Left lobe of liver (tissue), 2 donors: ENCODE results near the gene PRR5L. TPM values are rescaled to one million over a fixed set of nuclear protein-coding genes. Genes with fewer than 3 reads are reported as not detected.
"Not testable (repeated sequence)": the region's sequence is repeated elsewhere in the genome, so short reads cannot be mapped to it uniquely, and the experiment has no call there.

Experiments
- ATAC-seq: fragments of 200-7000 bp; cut with Tn5 transposase; one replicate; pipeline ENCODE4 v1.9.1; 2020; ENCODE audit warnings: mild to moderate bottlenecking, moderate library complexity
- DNase-seq: peaks from one replicate; pipeline ENCODE4 v3.0.0-alpha.2; 2020; ENCODE audit warnings: low spot score
- total RNA-seq: library from RNA; stranded (reverse); gene quantifications from one replicate; pipeline ENCODE4 v1.2.1, GENCODE V29; 2021
- donor health status: DM: no; HTN: no; CAD: no; lungs with moderate emphysema.
- donor health status: DM: no; HTN: yes; CAD: no.

The PRR5L gene
- total RNA-seq, 1 donor from 2014 or later: 2.1 TPM

DNA sequence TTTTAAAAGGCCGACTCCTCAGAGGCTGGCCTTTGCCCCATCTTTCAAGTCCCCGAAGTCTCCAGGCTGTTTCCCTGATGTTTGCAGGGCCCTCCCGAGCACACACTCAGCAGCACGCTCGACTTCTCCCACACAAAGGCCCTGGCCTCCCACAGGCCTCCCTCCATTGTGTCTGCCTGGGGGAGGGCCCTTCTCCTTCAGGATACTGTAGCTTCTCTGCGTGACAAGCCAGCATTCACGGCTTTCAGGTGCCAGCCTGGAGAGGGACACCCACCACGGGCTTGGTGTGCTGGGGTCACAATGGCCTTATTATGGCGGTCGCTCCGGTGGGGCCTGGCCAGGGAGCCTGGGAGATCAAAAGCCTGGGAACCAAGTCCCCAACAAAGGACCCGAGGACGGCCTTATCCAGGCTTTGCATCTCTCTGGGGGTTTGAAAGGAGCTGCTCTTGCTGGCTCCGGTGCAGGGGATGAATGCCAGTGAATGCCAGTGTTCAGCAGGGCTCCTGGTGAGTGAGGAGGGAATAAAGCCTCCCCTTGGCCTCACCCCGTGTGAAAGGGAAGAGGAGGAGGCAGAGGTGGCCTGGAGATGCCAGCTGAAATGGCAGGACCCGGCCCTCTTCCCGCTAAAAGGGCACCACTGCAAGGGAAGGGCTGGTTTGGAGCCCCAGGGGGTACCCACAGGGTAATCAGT is 159.0 kb downstream of the PRR5L start:
- no peak for DNase-seq
- no peak for ATAC-seq

DNA sequence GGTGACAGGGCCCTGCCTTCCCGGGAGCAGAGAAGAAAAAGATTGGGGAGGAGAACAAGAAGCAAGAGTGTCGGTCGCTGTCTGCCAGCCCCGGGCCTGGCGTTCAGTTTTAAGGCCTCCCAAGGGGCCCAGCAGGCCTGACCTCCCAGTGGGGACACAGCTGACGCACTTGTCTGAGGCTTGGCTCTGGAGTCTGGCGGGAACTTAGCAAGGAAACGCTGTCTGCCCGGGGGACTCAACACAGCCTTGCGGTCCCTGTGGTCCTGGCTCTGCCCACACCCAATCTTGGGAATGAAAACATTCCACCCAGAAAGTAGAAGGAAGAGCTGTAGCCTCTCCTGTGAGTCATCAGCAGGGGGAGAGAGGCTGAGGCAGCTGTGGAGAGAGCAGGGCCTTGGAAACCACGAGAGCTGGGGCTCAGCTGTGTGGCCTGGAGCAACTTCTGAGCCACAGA is 159.6 kb downstream of the PRR5L start:
- peak; percentile 31 for ATAC-seq
- DNase-seq: no peak

DNA sequence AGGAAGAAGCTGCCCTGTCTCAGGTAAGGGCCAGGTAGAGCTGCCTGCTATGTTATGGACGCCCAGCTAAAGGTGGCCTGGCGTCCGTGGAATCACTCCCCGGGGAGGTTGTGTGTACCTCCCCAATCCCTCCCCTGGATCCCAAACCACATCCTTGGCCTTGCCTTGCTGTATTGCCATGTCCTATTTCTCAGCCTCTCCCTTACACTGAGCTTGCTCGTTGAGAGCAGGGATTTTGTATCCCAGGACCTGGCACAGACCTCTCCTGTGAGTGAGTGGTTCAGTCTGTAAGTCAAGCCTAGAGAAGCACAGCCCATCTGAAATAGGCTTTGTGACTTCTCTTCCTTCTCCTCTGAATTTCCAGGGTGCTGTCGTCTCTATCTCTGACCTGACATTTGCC is 160.1 kb downstream of the PRR5L start:
- no peak for ATAC-seq
- no peak for DNase-seq

DNA sequence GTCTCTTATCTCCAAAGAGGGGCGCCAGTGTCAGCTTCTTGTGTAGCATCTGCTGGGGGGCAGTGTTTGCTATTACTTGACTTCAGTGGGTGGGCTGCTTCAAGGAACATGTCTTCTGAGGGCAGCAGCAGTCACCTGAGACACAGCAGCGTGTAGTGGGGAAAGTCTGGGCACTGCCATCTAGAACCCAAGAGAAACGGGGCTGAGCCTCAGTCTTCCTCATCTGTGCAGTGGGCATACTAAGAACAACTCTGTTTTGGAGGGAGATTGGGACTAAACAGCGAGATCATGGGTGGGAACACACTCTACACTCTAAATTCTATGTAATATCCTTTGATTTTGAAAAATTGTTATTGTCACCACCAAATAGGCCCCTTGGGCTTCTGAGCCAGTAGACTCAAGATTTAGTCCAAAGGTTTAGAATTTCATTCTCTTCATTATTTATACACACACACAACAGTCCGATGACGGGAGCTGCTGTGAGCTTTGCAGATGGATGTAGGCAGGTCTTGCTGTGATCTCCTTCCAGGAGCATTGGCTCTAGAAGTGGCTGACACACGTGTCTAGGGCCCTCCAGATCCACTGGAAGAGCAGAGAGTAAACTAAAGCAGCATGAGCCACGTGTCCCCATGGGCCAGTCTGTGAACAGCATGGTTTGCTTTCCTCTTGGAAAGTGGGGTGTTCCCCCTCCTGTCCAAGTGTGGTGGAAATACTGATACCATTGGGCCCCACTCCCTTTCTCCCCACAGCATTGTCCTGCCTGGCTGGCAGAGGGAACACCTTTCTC is 162.2 kb downstream of the PRR5L start:
- ATAC-seq: no peak

DNA sequence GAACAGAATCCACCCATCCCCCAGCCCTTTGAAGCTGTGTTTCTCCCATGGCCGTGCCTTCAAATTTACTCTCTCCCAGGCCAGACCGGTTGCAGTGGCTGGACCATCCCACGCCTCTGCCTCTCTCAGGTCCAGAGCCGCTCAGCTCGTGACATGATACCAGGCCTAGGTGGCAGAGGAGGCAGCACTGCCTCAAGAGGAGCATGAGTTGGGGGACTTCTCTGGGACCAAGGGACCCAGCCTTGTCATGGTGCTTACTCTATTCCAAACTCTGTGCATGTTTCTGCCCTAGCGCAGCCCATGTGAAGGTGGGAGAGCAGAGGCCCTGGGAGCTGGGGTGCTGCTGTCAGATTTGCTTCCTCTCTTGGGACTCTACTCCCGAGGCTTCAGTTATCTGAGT is 163.0 kb downstream of the PRR5L start:
- ATAC-seq: no peak
- DNase-seq: no peak

More for the DNA sequence above, 162.2 kb downstream of the PRR5L start:
- DNase-seq: no peak

DNA sequence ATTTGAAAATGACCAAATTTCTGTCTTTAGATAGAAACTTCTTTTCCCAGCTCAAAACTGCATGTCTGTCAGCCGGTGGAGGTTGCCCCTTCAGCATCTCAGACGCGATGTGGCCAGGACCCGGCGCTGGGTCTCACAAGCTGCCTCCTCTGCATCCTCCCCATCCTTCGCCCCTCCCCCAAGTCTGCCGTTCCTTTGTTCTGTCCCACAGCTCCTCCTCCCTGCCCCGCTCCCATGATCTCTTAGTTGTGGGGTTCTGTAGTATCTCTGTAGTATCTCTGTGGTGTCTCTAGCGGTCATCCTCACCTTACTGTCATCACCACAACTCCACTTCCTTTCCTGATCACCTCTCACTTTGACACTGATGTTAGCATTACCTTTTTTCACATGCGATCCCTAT is 164.1 kb downstream of the PRR5L start:
- DNase-seq (no peak), ATAC-seq (no peak)

DNA sequence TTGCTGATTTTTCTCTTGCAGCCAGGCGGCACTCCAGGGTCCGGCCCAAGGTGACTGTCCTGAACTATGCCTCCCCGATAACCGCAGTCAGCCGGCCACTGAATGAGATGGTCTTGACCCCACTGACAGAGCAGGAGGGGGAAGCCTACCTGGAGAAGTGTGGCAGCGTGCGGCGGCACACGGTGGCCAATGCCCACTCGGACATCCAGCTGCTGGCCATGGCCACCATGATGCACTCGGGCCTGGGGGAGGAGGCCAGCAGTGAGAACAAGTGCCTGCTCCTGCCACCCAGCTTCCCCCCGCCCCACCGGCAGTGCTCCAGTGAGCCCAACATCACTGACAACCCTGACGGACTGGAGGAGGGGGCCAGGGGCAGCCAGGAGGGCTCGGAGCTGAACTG is 166.2 kb downstream of the PRR5L start:
- no peak for ATAC-seq
- DNase-seq: no peak

DNA sequence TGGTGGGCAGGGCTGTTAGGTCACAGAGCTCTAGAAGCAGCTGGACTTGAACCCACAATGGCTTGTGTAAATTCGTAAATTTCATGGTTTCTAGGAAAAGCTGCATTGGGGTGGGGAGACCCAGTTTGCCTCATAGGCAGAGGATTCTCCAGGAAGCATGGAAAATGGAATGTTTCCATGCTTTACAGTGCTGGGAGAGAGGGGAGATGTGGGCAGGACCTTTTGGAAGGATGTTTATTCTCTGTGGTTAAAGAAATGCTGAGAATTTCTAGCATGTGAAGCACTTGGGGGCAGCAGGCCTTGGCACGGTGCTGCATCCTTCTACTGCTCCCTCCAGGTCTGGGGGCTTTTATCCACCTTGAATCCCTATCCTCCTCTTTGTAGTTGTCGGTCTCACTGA is 167.7 kb downstream of the PRR5L start:
- ATAC-seq (no peak), DNase-seq (no peak)

DNA sequence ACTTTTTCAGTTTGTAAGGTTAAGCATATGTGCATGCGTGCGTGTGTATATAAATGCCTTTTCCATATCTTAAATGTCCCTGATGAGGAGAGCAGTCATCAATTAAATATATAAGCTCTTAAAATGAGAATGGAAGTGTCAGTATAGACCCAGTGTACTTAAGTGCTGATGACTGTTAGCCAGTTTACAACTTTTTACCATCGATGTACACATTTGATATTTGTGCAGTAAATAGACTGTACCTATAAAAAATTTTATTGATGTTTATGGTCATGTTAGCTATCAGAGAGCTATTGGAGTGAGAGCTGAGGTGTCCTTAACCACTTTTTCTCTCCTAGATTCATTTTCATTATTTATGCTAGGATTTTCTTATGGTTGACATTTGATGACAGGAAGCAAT is 168.6 kb downstream of the PRR5L start:
- DNase-seq (no peak), ATAC-seq (no peak)

DNA sequence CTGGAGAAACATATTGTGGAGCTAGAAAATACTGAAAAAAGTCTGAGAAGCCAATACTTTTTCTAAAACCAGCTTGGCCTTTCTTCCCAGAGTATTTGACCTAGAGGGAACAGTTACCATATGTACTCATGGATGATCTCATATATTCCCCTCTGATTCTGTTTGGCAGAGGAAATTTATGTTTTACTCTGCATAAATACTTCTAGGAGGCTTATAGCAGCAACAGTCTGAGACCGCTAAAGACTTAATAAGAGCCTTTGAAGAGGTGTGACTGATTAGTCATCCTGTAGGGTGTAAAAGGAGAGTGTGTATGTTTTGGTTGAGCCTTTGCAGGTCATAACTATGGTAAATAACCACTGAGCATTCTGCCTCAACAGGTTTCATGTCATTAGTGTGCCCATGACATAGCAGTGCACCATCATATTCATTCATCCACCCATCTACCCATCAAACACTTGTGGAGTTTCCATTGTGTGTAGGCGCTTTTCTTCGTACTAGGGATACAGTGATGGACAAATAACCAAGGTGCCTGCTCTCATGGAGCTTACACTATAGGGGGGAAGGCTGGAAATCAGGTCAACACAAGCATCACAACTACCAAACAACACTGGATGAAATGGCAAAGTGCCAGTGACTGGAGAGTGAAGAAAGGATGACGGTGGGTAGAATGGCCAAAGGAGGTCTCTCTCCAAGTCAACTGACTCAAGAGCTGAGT is 169.5 kb downstream of the PRR5L start:
- DNase-seq (no peak), ATAC-seq (no peak)

DNA sequence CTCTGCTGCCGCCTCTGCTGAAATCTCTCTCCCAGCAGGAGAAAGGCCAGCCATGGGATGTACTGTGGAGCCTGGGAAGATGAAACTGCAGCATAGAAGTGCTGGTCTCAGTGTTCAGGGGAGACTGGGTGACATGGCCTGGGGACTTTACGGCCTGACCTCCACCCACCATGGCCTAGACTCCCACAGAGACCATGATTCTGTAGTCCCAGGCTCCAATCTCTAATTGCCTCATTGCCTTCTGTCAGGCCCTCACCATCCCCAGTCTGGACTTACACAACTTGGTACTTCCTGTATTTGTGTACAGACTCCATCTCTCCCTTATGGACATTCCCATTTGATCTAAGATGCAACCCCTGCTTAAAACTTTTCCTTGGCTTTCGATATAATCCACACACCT is 170.9 kb downstream of the PRR5L start:
- ATAC-seq: no peak

DNA sequence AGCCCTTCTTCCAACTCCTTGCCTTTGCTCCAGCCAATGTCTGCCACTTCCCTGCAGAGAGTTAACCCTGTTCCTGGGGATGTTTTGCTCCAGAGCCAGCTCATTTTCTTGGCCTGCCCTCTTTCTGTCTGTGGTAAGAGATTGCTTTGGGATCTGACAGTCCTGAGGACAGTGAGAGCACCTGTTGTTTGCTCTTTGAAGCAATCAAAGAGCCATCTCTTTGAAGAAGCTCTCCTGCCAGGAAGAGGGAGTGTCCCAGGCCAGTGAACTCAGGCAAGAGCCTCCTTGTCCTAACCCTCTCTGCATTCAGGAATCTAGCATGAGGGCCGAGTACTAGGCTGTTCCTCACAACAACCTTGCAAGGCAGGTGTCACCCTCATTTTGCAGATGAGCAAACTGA is 171.8 kb downstream of the PRR5L start:
- DNase-seq: no peak
- no peak for ATAC-seq

More for the DNA sequence above, 170.9 kb downstream of the PRR5L start:
- DNase-seq: no peak

DNA sequence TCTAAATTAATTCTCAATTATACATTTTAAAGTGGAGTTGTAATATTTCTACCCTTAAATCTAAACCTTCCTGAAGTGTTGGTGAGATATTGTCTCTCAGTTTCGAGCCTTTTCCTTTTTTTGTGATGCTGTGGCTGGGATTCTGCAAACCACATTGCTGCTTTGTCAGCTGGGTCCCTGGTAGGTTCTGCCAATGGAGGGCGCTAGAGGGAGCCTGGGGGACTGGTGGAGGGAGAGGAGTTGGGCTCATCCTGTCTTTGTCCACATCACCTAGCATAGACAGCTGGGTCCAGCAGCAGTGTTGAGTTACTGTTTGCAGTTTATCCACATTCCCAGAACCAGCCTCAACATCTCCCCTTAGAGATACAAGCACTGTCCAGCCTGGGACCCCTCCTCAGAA is 173.0 kb downstream of the PRR5L start:
- no peak for ATAC-seq
- no peak for DNase-seq

DNA sequence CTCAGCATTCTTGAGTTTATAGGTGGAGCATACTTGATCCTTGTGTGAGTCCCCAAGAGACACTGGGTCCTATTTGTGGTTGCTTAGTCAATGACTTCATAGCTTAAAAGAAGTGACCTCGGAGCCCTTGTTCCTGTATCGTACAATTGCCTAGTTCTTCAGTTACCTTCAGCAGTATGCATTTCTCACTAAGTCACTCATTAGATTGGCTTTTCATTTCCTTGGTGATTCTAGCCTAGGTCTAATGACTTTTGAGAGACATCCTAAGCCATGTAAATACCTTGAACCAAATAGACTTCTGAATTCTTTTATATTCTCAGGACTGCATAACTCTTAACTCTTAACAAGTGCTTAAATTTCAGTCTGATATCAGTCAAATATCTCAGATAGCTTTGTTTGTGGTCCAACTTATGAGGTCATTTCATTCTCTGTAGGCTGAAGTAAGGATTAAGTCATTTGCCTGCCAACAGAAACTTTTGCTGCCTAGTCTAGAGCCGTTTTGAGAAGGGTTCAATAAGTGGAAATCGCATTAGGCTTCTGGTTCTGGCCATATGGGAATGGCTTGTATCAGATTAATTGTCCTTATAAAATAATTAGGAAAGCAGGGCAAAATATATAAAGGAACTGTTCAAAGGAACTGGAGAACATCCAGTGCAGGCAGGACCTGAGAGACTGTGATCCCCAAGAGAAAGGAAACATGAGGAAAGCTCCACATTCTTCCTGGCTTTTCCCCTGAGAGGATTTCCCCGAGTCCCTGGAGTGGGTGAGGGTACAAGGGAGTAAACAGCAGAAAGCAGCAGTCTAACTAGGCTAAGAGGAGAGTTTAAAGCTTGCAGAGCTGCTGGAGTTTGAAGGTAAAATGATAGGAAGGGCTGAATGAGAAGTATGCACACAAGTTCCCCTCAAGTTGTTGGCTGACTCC is 174.1 kb downstream of the PRR5L start:
- DNase-seq (no peak), ATAC-seq (no peak)

DNA sequence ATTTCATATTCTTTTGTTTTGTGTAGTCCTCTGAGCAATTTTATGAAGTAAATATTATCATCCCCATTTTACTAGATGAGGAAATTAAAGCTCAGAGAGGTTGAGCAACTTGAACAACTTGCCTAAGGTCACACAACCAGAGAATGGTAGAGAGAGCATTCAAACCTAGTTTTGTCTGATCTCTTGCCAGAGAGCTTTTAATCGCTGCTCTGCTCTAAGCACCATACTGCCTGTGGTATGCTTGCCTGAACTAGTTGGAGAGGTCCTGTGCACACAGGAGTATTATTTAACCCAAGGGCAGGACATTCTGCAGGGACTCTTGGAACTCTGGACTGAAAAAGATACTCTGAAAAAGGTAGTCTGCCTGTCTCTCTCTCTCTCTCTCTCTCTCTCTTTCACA is 175.5 kb downstream of the PRR5L start:
- no peak for ATAC-seq
- no peak for DNase-seq

DNA sequence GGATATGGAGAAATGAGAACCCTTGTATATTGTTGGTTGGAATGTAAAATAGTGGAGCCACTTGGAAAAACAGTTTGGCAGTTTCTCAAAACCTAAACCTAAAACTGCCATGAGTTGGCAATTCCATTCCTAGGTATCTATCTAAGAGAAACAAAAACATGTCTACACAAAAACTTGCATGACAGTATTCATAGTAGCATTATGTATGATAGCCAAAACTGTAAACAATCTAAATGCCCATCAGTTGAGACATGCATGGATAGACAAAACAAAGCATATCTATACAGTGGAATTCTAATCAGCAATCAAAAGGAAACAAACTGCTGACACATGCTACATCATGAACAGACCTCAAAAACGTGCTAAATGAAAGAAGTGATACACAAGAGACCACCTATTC is 179.1 kb downstream of the PRR5L start:
- ATAC-seq (no peak), DNase-seq (no peak)

DNA sequence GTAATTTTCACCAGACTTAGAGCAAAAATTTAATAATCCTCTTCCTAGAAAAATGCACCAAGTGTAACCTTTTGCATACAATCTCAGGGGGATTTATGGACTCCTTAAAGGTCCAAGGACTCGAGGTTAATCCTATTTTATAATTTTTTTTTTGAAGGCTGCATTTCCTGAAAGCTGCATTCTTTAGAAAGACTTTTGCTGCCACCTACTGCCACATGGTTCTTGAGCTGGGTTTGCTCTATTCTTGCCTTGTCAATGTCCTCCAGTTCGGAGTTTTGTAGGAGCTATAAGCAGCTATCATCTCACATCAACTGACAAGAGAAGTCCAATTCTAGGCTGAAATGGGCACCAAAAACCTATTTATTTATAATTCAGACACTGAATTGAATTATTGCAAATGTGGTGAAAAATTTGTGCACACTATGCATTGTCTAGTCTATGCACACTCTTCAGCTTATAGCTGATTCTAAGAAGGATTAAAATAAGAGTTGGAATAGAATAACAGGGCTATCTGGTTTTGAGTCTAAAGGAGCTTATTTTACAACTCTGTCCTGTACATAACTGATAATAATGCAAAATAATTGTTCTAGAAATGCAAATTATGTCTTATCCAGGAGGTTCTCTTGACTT is 182.7 kb downstream of the PRR5L start:
- ATAC-seq (peak; percentile 57), DNase-seq (no peak)

DNA sequence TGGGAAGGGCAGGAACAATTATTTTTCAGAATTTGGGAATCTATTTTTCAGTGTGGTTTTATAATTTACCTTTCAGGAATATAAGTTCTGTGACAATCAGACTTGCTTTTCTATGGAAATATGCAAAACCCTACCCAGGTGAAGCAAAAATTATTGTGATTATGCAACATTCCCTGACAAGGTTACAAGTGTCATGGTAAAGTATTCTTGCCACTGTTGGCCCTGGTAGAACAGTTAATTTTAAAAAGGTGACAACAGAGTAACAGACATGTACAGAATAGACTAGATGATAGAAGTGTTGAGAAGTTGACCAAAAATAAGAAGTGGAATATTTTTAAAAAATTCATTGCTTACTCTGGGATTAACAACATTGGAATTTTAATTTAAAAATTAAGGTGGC is 184.7 kb downstream of the PRR5L start:
- DNase-seq (no peak), ATAC-seq (no peak)

DNA sequence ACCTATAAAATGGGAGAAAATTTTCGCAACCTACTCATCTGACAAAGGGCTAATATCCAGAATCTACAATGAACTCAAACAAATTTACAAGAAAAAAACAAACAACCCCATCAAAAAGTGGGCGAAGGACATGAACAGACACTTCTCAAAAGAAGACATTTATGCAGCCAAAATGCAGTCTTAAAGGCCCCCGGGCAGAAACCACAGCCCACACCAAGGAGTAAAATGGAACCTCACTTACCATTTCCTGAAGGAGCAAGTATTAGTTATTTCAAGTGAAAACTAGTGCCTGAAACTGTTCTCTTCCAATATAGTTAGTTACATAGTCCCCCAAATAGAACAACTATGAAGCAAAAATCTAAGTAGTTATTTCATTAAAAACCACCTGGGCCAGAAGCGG is 187.0 kb downstream of the PRR5L start:
- DNase-seq, ATAC-seq: not testable (repeated sequence)

DNA sequence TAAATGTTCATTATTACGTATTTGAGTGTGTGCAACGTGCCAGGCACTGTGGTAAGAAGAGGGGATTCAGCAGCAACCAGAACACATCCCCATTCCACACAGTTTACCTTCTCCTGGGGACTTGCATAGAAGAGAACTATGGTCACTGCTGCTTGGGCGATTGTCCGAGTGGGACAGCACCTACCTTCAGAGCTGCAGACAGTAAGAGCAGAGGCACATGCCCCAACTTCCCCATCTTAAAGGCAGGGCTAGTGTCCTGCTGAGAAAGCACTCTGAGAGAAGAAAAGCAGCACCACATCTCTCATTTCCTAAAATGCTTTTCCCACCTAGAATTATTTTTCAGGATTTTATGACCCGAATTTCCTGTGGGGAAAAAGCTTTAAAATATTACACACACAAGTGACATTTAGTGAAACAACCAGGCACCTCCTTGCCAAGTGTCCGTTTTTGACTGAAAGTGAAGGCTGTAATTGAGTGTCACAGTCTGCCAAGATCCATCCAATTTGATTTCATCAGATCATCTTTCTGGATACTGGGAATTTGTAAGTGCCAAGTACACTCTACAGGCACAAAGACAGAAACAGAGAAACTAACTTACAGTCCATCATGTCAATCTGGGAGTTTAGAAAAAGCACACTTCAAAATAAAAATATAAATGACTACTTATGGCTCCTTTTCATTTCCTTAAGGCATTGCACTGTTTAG is 189.4 kb downstream of the PRR5L start:
- ATAC-seq (no peak), DNase-seq (no peak)
